HG02970 (cell line): ENCODE results near the gene XIRP2.
"Not testable (repeated sequence)": the region's sequence is repeated elsewhere in the genome, so short reads cannot be mapped to it uniquely, and the experiment has no call there.

Experiments used
- ATAC-seq: cut with Tn5 transposase; IDR thresholded peaks from one replicate; pipeline ENCODE4 v1.9.1; 2021; ENCODE audit warnings: mild to moderate bottlenecking, moderate library complexity, moderate number of reproducible peaks; ENCODE audit not compliant: unreplicated experiment, low FRiP score

XIRP2 gene

DNA sequence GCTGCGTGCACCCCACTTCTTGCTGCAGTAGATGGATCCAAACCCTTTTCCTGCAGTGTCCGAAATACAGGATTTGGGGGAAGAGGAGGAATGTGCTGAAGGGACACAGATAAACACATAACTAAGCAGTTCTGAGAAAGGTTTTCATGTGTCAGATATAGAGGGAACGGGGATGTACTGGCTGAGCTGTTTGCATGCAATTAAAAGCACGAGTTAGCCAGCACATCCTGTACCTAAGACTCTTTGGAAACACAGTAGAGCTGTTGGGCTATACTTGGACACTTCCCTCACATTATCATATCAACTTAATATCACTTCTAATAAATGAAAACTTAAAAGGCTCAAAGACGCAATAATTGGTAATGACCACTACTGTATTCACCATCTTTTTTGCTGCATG lies 377.4 kb downstream of the XIRP2 start:
- ATAC-seq, result no peak

GRCh38 chr2:167268245-167268644 lies 380.0 kb downstream of the XIRP2 start:
- ATAC-seq, result not testable (repeated sequence)

- ATAC-seq, result no peak
These were observed 383.7 kb downstream of the XIRP2 start for GRCh38 chr2:167271932-167272331.

GRCh38 chr2:167275046-167275445 lies 386.8 kb downstream of the XIRP2 start:
- ATAC-seq, result no peak

DNA sequence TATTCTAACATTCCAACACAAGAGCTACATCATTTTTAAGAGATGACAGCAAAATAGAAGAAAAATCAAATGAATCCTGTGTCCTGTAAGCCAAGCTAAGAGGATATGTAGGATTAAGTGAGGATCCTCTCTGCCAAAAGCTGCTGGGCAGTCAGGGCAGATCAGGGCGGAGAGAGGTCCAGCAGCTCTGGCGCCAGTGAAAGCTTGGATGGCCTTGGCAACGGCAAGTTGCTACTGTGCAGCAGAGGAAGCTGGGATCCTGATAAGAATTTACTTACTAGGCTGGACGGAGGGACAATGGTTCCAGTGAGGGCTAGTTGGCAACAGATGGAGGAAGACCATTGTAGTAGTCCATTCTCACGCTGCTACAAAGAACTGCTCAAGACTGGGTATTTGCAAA lies 391.5 kb downstream of the XIRP2 start:
- no peak for ATAC-seq

DNA sequence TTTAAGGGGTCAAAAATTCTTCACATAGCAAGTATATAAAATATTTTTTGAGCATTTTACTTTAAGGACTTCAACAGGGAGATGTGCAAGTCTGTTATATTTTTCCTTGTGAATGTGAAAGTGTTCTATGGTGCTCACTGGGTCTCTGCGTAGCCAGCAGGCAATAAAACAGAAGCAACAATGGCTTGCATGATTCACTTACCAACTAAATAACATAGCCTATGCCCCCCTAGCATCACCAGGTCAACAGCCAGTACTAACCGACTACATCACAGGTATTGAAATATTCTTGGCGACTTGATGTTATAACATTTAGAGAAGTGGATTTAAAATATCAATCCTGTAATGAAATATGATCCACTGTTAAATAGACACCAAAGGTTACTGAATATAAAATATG lies 398.9 kb downstream of the XIRP2 start:
- no peak for ATAC-seq

DNA sequence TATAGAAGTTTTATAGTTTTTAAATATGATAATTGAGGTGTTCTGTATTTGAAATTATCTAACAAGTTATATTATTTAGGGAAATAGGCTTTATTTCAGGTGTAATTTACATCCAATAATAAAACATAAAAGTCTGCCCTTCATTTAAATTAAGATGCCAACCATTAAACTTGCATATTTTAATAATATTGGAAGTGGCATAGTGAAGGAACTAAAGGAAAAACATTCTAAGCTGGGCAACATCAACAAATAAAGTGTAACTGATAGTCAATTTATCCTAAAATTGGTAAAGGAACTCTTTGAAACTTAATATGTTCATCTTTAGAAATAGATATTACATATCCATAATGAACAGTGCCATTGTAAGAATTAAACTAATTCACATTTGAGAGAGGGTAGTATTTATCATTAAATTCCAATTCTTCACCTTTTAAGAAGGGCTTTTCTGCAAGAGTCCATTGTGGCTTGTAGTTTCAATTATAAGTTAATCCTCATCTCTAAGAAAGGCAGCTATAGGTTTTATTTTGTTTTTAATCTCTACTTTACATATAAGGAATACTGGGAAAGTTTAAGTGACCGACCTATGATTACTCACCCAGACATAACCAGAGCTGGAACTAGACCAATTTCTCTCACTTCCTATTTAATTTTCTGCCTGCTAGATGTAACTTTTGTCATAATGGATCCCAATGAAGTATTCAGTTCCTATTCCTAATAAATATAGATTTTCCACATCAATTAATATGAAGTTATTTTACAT lies 401.6 kb downstream of the XIRP2 start:
- ATAC-seq, result no peak

DNA sequence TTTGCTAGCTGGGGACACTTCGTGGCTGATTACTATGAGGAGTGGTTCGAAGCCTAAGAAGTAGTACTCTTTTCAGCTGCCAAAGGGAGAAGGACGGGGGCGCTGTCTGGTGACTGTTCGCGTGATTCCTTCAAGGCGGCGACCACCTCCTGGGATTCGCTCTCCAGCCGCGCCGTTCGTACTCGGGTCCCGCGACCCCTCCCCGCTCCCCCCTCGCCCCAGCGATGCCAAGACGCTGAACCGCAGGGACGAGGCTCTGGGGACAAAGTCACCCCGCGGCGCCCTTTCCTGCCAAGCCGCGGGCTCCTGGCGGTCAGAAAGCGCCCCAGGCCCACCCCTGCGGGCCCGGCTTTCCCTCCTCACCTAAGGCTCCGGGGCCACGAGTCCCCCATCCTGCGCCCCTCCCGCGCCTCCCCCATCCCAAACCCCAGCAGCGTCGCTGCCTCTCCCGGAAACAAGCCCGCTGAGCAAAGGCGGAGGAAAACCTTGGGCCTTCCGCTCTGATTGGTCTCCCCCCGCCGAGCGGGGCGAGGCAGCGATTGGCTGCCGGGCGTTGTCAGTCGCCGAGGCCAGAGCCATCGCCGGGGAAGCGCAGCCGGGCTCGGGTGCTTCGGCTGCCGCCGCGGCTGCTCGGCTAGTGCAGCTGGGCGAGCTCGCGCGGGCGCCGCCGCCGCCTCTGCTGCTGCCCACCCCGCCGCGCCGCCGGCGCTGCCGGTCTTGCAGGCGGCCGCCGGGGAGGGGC lies 404.3 kb downstream of the XIRP2 start, which contains the start of gene B3GALT1:
B3GALT1 (plus strand) TSS at position 572 of the 742 bp plus-strand sequence.
- peak; percentile 100 for ATAC-seq

DNA sequence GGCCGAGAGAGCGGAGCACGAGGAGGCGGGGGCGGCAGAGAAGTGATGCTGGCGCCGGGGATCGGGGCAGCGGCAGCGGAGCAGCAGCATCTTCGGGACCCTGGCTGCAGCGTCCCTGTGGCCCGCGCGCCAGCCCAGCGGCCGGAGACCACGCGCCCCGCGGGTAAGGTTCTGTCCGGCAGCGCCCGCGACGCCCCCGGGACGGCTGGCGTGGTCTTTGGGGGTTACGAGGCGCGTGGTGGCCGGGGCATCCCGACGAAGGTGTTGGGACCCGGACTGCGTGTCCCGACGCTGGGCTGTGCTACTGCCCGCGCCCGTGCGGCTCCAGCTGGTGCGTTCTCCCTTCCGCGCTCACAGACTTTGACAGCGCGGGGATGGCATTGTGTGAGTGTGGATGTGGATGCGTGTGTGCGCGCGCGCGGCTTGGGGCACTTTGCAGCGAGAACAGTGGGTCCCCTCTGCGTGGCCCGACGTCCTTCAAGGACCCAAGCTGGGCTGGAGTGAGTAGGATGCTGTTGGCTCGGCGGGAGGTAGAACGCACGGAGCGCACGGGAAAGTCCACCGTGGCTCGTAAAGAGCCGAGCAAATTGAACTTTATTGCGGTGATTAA lies 405.0 kb downstream of the XIRP2 start:
- ATAC-seq, result peak; percentile 14

- ATAC-seq, result no peak
These were observed 405.9 kb downstream of the XIRP2 start for GRCh38 chr2:167293943-167294775.

GRCh38 chr2:167294776-167295140 lies 406.5 kb downstream of the XIRP2 start:
- no peak for ATAC-seq

DNA sequence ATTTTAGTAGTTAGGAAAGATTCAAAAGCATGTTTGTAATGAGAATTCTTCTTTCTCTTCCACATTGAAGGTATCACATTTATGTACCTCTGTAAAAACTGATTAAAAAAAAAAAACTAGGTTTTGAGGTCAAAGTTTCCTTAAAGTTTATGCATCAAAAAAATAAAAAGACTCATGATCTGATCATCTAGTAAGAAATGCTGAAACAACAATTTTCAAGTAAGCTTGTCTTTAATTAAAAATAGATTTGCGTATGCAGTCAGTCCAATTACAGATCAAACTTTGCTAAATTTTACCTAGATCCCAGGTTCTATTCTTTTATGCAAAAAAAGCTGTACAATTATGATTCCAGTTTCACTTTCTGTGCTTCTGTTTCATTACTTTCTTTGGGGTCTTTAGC lies 409.0 kb downstream of the XIRP2 start:
- ATAC-seq, result no peak

DNA sequence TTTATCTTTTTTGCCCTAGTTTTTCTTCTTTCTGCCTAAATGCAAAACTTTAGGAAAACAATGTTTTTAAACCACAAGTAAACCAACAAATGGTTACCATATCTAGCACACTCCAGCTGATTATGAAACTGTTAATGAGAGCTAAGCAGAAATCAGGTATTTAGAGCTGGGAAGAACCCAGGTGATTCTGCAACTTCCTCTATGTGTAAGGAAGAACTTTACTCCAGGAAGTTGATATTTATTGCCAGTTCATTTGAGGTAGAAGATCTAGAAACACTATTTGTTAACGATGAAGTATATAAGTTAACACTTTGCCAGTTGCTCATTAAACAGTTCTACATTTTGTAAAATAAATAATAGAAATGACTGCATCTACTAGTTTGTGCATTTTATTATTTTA lies 409.7 kb downstream of the XIRP2 start:
- no peak for ATAC-seq
